ENCODE measurements around the gene PFKFB2.

DNA sequence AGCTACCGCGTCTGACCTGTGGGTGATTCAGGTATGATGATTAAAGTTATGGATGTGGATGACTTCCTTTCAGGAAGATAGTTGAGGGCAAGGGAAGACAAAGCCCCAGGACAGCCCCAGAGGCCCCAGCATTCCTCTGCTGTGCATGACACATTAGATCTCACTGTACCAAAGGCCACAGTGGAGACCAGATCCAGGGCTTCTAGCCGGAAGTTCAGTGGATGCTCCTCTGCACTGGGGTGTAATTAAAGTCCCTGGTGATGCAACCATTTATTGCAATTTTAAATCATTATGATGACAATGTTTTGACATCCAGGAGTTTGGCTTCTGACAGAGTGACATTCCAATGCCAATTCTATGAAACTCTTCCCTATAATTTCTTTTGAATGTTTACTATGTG, 55.9 kb downstream of the PFKFB2 start:
- TF ChIP-seq, protein P1, sequence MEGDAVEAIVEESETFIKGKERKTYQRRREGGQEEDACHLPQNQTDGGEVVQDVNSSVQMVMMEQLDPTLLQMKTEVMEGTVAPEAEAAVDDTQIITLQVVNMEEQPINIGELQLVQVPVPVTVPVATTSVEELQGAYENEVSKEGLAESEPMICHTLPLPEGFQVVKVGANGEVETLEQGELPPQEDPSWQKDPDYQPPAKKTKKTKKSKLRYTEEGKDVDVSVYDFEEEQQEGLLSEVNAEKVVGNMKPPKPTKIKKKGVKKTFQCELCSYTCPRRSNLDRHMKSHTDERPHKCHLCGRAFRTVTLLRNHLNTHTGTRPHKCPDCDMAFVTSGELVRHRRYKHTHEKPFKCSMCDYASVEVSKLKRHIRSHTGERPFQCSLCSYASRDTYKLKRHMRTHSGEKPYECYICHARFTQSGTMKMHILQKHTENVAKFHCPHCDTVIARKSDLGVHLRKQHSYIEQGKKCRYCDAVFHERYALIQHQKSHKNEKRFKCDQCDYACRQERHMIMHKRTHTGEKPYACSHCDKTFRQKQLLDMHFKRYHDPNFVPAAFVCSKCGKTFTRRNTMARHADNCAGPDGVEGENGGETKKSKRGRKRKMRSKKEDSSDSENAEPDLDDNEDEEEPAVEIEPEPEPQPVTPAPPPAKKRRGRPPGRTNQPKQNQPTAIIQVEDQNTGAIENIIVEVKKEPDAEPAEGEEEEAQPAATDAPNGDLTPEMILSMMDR (IDR thresholded peaks at IDR 0.05; ENCODE audit: insufficient read depth, low read length) = no peak
- TF ChIP-seq, protein P2, sequence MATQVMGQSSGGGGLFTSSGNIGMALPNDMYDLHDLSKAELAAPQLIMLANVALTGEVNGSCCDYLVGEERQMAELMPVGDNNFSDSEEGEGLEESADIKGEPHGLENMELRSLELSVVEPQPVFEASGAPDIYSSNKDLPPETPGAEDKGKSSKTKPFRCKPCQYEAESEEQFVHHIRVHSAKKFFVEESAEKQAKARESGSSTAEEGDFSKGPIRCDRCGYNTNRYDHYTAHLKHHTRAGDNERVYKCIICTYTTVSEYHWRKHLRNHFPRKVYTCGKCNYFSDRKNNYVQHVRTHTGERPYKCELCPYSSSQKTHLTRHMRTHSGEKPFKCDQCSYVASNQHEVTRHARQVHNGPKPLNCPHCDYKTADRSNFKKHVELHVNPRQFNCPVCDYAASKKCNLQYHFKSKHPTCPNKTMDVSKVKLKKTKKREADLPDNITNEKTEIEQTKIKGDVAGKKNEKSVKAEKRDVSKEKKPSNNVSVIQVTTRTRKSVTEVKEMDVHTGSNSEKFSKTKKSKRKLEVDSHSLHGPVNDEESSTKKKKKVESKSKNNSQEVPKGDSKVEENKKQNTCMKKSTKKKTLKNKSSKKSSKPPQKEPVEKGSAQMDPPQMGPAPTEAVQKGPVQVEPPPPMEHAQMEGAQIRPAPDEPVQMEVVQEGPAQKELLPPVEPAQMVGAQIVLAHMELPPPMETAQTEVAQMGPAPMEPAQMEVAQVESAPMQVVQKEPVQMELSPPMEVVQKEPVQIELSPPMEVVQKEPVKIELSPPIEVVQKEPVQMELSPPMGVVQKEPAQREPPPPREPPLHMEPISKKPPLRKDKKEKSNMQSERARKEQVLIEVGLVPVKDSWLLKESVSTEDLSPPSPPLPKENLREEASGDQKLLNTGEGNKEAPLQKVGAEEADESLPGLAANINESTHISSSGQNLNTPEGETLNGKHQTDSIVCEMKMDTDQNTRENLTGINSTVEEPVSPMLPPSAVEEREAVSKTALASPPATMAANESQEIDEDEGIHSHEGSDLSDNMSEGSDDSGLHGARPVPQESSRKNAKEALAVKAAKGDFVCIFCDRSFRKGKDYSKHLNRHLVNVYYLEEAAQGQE (IDR thresholded peaks at IDR 0.05; ENCODE audit: insufficient replicate concordance, low read depth) = no peak
- TF ChIP-seq POLR2AphosphoS5 (IDR thresholded peaks at IDR 0.05; ENCODE audit: low read depth) = no peak

Data from HL-60 (cell line).